Fibroblast of lung (primary cell): ENCODE results near the gene FAM187B. TPM values are rescaled to one million over a fixed set of nuclear protein-coding genes. Genes with fewer than 3 reads are reported as not detected.

Experiments
- DNase-seq, 2 donors: peaks; one replicate each; pipeline versions ENCODE4 v3.0.0 to v3.0.0-alpha.2; 2010; ENCODE audit warnings: low read depth in 2 of 2
- H2AFZ ChIP-seq: 2 replicates; pipeline ENCODE4 v1.5.1; 2012; ENCODE audit warnings: low read length, control low read depth, inconsistent platforms
- H3K27ac ChIP-seq: 2 replicates; pipeline ENCODE4 v1.5.1; 2011; ENCODE audit warnings: low read length, control low read depth; ENCODE audit not compliant: insufficient read depth
- H3K27me3 ChIP-seq: 2 replicates; pipeline ENCODE4 v1.5.1; 2011; ENCODE audit warnings: mild to moderate bottlenecking, low read length; ENCODE audit not compliant: control insufficient read depth, insufficient read depth
- H3K36me3 ChIP-seq: 2 replicates; pipeline ENCODE4 v1.5.1; 2011; ENCODE audit warnings: low read length; ENCODE audit not compliant: control insufficient read depth, insufficient read depth
- H3K4me1 ChIP-seq: 2 replicates; pipeline ENCODE4 v1.5.1; 2011; ENCODE audit warnings: low read length; ENCODE audit not compliant: control insufficient read depth, insufficient read depth; ENCODE audit errors: extremely low read depth
- H3K4me2 ChIP-seq: 2 replicates; pipeline ENCODE4 v1.5.1; 2011; ENCODE audit warnings: low read length, control low read depth; ENCODE audit not compliant: insufficient read depth; ENCODE audit errors: extremely low read depth
- H3K4me3 ChIP-seq, 4 experiments: fragments of 200-600 bp in 1 of 4; sonication (generic) in 1 of 4; replicated peaks in 1 of 4; 2 replicates each; pipeline ENCODE4 v1.5.1; 2011 to 2016; ENCODE audit warnings: low read length in 4 of 4, low read depth in 3 of 4, mild to moderate bottlenecking in 3 of 4, control low read depth in 2 of 4, inconsistent platforms in 1 of 4, mixed read lengths in 1 of 4; ENCODE audit not compliant: insufficient read depth in 1 of 4; ENCODE audit errors: control extremely low read depth in 1 of 4
- H3K79me2 ChIP-seq: 2 replicates; pipeline ENCODE4 v1.5.1; 2012; ENCODE audit warnings: mild to moderate bottlenecking, low read length, inconsistent platforms; ENCODE audit not compliant: control insufficient read depth, insufficient read depth
- H3K9ac ChIP-seq: 2 replicates; pipeline ENCODE4 v1.5.1; 2011; ENCODE audit warnings: mild to moderate bottlenecking, low read length, control low read depth; ENCODE audit not compliant: insufficient read depth
- H3K9me3 ChIP-seq: 2 replicates; pipeline ENCODE4 v1.5.1; 2012; ENCODE audit warnings: low read depth, low read length; ENCODE audit not compliant: control insufficient read depth, insufficient read depth
- H4K20me1 ChIP-seq: 2 replicates; pipeline ENCODE4 v1.5.1; 2011; ENCODE audit warnings: low read length; ENCODE audit not compliant: control insufficient read depth, insufficient read depth; ENCODE audit errors: extremely low read depth
- CTCF ChIP-seq, 2 donors: IDR thresholded peaks in 1 of 2; conservative IDR thresholded peaks in 1 of 2; 1 replicate in 1 of 2; 2 replicates in 1 of 2; pipeline ENCODE4 v1.5.1; 2011 to 2012; ENCODE audit warnings: low read length in 2 of 2, control low read depth in 1 of 2, inconsistent platforms in 1 of 2, low read depth in 1 of 2, mild to moderate bottlenecking in 1 of 2
- EZH2 ChIP-seq: IDR thresholded peaks from 2 replicates; pipeline ENCODE4 v1.5.1; 2012; ENCODE audit warnings: low read length, control low read depth, mild to moderate bottlenecking; ENCODE audit errors: missing control alignments
- polyA plus RNA-seq, 2 donors: library from polyadenylated mRNA; depleted of rRNA in 1 of 2; stranded (reverse) in 1 of 2; unstranded in 1 of 2; fragments of >200 nt; gene quantifications; 2 replicates each; pipeline ENCODE4 v1.2.1, GENCODE V29; 2011 to 2012; ENCODE audit warnings: missing spikeins in 1 of 2
- total RNA-seq: library from RNA; depleted of rRNA; stranded (reverse); fragments of >200 nt; gene quantifications from 2 replicates; pipeline ENCODE4 v1.2.1, GENCODE V29; 2014

FAM187B gene
- total and polyA plus RNA-seq, 2 donors (not counting 1 experiment from before 2014, with no cell fraction given), result not detected

GRCh38 chr19:35262101-35262761 is 33.7 kb upstream of the FAM187B start:
- TF ChIP-seq EZH2, result no peak
- TF ChIP-seq CTCF (conservative IDR thresholded peaks at IDR 0.05 in 1 of 2, IDR thresholded peaks at IDR 0.05 in 1 of 2; ENCODE audit: low read depth in 1 of 2, low read length in 2 of 2), result no peak
- H3K9ac ChIP-seq, result no peak overlapping the region
- H3K79me2 ChIP-seq, result peaks cover 7% of the 10 kb centered on the region
- no peak overlapping the region for H3K27ac ChIP-seq
- peaks cover 2% of the 10 kb centered on the region for H3K27me3 ChIP-seq
- peaks cover 2% of the 10 kb centered on the region for H3K4me1 ChIP-seq
- no peaks in the 10 kb centered on the region for H4K20me1 ChIP-seq
- no peak overlapping the region for H2AFZ ChIP-seq
- H3K36me3 ChIP-seq, result peaks cover 2% of the 10 kb centered on the region
- H3K9me3 ChIP-seq, result no peaks in the 10 kb centered on the region
- no peak for DNase-seq
- no peak overlapping the region for H3K4me3 ChIP-seq
- H3K4me2 ChIP-seq, result no peak overlapping the region

GRCh38 chr19:35261356-35262100 is 33.0 kb upstream of the FAM187B start:
- Histone ChIP-seq H3K4me2 (no peak overlapping the region), H4K20me1 (no peaks in the 10 kb centered on the region), H3K27me3 (peaks cover 5% of the 10 kb centered on the region), H3K79me2 (peaks cover under 1% of the 10 kb centered on the region), H3K4me1 (peaks cover 1% of the 10 kb centered on the region), H3K27ac (no peak overlapping the region), H3K36me3 (peaks cover 2% of the 10 kb centered on the region), H3K9ac (no peak overlapping the region), H3K4me3 (no peak overlapping the region), H2AFZ (no peak overlapping the region), H3K9me3 (no peaks in the 10 kb centered on the region)
- DNase-seq, result no peak
- TF ChIP-seq CTCF (conservative IDR thresholded peaks at IDR 0.05 in 1 of 2, IDR thresholded peaks at IDR 0.05 in 1 of 2; ENCODE audit: low read depth in 1 of 2, low read length in 2 of 2), result no peak

GRCh38 chr19:35260694-35261304 is 32.3 kb upstream of the FAM187B start:
- no peak for DNase-seq
- Histone ChIP-seq H4K20me1 (no peaks in the 10 kb centered on the region), H3K9ac (no peak overlapping the region), H2AFZ (no peak overlapping the region), H3K27ac (no peak overlapping the region), H3K27me3 (peaks cover 5% of the 10 kb centered on the region), H3K4me3 (no peak overlapping the region), H3K36me3 (no peaks in the 10 kb centered on the region), H3K4me2 (no peak overlapping the region), H3K4me1 (no peaks in the 10 kb centered on the region), H3K79me2 (no peaks in the 10 kb centered on the region), H3K9me3 (no peaks in the 10 kb centered on the region)
- TF ChIP-seq EZH2, result no peak
- no peak for TF ChIP-seq CTCF (conservative IDR thresholded peaks at IDR 0.05 in 1 of 2, IDR thresholded peaks at IDR 0.05 in 1 of 2; ENCODE audit: low read depth in 1 of 2, low read length in 2 of 2)
